HG02852 (cell line): ENCODE measurements around the gene CBS.
"Not testable (repeated sequence)": the region's sequence is repeated elsewhere in the genome, so short reads cannot be mapped to it uniquely, and the experiment has no call there.

Experiments used
- ATAC-seq: cut with Tn5 transposase; IDR thresholded peaks from one replicate; pipeline ENCODE4 v1.9.1; 2021; ENCODE audit warnings: mild to moderate bottlenecking, moderate library complexity; ENCODE audit not compliant: unreplicated experiment

The CBS gene

DNA sequence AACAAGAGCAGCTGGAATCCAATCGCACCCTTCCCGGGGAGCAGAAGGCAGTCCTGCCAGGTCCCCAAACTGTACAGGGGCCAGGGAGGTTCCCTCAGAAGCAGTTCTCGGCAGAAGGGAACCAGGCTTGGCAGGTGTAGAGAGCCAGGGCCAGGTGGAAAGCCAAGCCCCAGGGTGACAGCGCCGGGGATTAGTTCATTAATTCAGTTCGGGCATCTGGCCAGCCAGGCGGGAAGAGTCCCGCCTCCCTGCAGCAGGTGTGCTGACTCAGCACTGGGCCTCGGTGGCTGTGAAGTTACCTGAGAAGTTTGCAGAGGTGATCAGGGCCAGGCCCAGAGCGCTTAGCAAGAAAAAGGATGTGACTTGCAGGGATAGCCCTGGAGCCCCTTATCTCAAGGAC, 6.0 kb downstream of the CBS start:
- ATAC-seq, result not testable (repeated sequence)

DNA sequence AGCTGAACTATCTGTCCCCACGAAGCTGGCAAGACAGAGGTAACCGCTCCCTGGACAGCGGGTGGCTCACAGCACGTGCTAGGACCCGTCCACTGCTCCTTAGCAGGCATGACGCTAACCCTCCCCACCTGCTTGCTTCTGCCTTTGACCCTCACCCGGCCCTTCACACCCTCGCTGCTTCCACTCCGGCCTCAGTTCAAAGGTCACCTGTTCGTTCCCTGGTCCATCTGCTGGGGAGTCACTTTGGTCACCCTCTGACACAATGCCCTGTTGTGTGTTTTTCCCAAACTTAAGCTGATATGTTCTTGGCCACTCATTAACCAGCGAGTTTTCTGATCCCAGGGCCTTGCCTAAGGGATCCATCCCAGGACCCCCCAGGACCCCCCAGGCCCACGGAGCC, 7.6 kb downstream of the CBS start:
- ATAC-seq, result not testable (repeated sequence)

DNA sequence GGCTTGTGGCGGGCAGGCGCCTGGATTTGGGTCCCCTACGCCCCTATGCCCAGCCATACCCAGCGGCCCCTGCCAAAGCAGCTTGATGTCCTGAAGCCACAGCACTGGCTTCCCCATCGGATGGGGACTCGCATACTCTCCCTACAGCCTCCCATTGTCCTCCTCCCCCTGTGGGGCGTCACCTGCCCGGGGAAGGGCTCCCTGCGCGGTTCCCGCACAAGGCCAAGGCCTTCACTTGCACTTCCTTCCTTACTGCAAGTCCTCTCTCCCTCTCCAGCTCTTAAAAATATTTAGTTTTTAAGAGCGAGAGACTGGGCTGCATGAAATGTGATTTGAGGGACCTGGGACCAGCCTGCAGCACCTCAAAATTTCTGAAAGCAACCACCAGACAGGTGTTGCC, 8.9 kb downstream of the CBS start:
- ATAC-seq, result not testable (repeated sequence)

DNA sequence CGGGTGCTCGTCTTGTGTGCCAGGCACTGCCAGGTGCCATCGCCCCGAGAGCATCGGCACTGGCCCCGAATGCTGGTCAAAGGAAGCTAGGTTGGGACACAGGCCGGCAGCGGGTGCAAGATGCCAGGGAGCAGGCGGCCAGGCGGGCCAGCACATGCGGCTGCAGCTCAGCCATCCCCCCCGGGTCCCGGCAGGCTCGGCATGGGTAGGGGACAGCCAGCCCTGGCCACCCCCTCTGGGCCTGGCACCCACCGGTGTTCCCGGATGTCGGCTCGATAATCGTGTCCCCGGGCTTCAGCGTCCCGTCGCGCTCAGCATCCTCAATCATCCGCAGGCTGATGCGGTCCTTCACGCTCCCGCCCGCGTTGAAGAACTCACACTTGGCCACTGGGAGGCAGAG, 9.6 kb downstream of the CBS start:
- not testable (repeated sequence) for ATAC-seq

DNA sequence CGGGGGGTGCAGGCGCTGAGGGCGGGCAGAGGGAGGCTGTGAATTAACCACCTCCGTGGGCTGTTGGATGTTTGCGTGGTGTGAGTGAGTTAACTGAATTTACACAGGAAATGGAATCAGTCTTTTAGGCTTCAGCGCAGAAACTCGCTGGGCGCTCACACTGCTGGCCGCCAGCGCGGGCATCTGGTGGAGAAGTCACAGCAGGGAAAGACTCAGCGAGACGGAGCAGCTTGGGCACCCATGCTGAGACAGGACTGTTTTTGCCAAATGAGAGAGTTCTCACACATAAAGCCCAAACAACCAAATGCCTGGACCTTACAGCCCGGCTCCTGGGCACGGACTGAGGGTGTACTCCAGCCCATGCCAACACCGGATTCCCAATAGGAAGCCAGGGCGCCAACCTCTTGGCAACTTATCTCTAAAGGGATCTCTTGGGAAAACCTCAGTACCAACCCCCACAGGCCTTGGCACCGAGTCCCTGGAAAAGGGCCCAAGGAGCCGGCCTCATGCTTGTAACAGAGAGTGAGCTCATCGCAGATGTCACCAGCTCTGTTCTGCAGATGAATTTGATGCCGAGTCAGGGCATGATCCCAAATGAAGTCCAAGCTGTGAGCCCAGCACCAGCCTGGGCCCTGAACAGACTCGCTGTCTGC, 11.2 kb downstream of the CBS start:
- ATAC-seq, result not testable (repeated sequence)

DNA sequence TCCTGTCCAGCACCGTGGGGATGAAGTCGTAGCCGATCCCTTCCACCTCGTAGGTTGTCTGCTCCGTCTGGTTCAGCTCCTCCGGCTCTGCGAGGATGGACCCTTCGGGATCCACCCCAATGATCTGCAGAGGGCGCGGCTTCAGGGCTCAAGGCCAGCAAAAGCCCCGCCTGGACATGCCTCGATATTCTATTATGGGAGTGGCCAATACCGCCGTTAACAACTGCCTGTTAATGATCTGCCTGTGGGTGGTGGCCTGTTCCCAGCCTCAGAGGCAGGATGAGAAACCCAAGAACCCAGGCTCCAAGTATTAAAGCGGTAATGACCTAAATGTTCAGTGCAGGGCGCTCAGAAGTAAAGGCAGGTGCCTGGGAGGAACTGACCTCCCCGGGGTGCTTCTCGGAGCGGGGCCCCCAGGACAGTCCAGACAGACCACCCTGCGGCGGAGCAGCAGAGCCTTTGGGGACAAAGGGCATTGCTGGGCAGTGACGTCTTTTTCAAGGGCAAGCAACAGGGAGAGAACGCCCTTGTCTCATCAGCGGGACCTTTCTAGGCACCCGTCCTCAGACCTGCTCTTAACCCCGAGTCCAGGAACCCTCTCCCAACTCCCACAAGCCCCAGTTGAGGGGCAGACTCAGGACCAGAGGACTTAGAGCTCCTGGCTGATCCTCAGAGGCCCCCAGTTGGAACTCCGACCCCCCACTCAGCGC, 12.5 kb downstream of the CBS start:
- ATAC-seq, result not testable (repeated sequence)

DNA sequence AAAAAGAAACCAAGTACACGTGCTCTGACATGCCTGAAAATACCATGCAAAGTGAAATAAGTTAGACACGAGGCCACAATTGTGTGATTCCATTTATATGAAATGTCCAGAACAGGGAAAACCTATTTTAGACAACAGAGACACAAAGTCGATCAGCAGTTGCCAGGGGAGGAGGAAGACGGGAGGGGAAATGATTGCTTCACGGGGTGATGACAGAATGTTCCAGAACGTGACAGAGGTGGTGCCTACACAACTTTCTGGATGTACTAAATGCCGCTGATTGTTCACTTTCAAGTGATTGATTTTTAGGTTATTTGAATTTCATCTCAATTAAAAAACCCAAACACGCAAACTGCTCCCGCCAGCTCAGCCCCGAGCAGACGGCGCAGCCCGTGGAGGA, 22.5 kb downstream of the CBS start:
- ATAC-seq, result not testable (repeated sequence)

DNA sequence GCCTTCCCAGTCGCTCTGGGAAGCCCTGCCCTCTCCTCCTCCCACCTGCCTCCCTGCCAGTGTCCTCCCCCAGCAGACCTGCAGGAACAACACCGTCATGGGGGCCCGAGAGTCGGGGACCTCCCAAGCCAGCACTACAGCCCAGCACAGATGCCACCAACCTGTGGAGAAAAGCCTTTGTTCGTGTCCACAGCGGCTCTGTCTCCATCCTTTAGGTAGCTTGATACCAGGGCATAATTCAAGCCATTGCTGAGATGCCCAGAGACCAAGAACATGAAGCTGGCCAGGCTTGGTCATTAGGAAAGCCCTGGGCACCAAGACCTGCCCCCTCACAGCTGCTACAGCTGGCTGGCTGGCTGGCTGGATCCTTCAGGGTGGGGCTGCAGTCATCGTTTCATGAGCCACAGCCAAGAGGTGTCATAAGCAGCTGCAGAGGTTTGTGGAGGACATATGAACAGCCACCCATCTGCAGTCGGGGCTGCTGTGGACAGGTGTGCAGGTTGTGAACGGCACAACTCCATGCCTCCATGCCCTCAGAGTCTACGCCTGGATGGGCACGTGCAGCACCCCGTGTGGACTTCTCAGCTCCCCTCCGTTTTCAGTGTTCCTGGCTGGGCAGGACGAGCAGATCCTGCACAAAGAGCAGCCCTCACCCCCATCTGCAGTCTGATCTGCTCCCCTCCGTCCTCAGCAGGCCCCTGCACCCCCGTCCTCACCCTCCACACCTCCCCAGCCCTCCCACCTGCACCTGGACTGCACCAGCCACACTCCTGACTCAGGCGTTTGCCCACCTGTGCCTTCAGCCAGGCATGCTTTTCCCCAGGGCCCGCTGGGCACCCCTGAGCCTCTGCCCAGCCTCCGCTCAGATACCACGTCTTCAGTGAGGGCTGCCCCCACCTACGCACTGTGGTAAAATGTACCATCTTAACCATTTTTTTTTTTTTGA, 29.5 kb downstream of the CBS start:
- ATAC-seq, result not testable (repeated sequence)

DNA sequence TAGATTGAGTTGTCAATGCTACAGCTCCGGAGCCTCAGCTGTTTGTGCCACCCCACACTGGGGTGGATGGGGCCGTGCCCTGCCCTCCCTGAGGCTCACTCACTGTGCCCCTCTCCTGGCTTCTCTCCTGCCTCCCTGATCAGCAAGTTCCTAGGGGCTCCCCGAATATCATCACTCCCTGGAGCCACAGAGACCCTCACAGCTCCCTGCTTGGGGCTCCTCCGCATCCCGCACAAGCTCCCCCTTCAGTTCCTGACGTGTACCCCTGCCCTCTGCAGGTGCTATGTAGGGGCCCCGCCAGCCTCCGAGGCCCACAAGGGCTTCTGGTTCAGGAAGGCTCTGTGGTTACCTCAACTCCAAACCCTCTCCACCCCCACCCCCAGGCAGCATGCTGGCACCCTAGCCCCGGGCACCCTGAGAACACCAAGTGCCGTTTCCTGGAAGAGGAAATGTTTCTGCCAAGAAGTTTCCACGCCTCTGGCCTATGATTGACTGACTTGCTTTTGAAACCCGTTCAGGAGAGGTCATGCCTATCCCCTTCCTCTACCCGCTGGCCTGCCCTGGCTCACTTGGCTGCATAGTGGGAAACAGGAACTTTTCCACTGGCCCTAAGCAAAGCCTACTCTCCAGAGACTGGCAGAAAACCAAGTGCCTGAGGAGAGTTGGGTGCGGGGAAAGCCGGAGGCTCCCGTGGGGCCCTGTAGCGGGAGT, 30.3 kb downstream of the CBS start:
- not testable (repeated sequence) for ATAC-seq

DNA sequence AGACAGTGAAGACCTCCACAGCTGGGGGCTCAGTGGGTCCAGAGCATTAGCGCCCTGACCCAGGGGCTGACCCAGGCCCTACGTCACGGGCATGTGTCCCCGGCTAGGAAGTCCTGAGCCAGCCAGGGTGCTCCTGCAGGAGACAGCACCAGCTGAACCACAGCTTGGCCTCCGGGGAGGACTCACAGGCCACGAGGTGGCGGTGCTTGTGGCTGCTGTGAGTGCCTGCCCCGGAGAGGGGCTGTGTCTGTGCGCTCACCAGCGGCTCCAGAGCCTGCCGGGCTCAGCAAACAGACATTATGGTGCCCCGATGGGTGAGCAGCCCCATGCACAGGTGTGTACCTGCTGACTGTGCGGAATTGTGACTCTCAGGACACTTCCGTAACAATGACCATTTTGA, 31.1 kb downstream of the CBS start:
- ATAC-seq, result not testable (repeated sequence)

DNA sequence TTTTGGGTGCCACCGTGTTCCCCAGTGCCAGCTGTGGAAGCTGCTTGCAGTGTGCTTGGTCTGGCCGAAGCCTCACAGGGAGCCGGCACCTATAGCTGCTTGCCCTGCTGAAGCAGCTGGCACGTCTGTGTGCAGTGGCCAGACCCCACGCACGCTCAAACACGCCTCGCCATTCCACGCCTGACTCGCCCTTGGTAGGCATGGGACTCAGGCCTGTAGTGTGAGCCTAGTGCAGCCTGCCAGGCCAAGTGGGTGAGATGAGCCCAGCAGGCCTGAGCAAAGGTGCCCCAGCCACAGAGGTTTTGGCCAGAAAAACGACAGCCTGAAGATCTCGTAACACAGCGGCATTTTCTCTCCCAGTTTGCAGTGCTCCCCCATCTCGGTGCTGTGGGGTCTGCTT, 32.3 kb downstream of the CBS start:
- not testable (repeated sequence) for ATAC-seq

DNA sequence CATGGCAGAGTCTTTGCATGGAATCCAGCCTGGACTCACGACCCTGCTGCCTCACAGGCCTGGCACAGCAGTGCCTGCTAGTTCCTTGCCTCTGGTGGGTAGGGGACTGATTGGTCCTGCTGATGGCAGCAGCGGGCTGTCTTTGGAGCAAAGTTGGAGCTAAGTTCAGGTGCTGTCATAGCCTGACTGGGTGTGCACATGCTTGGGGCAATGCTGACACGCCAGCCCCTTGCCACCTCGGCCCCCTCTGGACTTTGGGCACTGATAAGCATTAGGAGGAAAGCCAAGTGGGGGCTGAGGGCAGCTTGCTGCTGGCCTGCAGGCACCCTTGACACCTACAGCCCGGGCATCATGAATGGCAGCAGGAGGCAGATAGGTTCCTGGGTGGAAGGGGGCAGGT, 33.5 kb downstream of the CBS start:
- not testable (repeated sequence) for ATAC-seq

DNA sequence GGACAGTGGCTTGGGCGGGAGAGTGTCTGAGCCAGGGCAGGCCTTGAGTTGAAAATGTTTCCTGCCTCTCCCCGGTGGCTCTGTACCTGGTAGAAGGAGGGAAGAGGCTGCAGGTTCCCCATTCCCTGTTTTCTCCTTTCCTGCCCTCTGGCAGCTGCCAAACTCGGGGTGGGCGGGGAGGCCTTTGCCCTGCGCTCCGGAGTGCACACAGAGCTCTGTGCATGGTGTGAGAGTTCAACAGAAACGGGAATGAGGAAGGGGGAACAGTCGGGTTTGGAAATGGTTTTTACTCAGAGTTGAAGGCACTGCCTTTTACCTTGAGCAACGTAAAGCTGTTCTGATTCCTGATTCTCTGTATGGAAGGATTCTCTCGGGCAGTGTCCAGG, 37.0 kb downstream of the CBS start:
- not testable (repeated sequence) for ATAC-seq

DNA sequence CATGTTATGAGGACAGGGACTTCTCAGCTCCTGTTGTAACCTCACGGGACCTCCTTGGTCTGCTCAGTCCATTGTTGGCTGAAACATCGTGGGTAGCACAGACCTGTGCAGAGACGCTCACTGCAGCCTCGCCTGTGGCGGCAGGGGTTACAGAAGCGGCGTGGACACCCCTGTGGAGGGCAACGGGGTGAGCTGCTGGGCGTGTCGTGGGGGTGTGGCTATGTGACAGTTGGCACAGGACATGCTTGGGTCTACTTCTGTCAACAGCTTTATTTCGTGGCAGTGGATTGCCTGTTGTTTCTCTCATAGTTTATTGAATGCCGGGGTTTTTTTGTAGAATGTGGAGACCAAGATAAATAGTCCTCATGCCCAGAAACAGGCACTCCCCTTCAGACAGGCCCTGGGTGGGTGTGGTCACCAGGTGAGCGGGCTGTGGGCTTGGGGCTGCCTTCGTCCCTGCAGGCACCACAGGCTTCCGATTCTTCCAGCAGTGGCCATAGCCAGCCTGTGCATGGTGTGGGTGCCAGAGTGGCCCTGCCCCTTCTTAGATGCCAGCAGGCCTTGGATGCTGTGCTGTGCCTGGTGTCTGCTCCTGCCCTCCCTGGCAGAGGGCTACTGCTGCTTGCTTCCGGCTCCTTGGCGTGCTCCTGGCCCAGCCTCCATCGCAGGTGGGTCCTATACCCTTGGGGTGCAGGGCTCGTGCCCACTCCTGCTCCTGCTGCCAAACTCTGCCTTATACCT, 37.5 kb downstream of the CBS start:
- ATAC-seq, result not testable (repeated sequence)

DNA sequence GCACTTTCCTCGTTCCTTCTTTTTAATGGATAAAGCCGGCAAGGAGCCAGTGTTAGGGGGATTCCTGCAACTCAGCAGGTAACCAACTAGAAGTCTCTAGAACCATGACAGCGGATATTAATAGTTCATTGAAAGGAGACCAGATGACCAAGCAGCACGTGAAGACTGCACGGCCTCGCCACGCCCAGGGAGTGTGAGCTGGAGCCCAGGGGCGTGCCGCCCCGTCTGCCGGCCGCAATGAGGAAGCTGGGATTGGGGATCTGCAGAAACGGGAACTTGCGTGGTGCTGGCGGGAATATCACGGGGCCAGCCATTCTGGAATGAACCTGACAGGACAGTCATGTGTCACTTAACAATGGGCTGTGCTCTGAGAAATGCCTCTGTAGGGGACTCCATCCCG, 38.7 kb downstream of the CBS start:
- not testable (repeated sequence) for ATAC-seq

DNA sequence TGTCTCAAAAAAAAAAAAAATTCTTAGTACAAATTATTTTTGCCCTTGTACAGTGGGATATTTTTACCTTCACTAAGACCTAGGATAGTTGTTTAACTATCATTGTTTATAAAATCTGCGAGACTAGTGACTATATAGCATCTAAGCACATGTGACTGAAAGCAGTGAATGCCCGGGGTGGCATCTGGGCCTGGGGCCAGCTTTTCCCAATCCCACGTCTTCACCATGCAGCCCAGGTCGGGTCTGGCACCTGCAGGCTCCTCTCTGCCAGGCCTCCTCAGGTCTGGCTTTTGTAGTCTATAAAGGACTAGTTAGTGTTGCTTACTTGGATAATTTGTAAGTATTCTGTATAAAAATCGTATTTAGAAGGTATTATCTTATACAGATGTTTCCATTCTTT, 40.8 kb downstream of the CBS start:
- no peak for ATAC-seq

DNA sequence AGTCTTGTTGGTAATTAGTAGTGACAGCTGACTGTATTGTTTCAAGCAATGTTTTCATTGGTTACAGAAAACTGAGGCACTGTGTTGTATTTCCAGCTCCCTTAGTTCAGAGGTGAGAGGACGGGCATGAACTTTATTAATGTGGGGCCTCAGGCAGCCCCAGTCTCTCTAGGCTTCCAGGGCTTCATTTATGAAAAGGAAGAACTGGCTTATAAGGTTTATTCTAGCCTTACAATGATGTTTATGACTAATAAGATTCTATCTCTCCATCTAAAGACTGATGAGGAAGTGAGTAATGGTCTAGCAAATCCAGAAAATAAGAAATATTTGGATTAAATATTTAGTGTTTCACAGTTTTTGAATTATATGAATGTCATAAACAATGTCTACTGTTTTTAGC, 41.5 kb downstream of the CBS start:
- no peak for ATAC-seq

DNA sequence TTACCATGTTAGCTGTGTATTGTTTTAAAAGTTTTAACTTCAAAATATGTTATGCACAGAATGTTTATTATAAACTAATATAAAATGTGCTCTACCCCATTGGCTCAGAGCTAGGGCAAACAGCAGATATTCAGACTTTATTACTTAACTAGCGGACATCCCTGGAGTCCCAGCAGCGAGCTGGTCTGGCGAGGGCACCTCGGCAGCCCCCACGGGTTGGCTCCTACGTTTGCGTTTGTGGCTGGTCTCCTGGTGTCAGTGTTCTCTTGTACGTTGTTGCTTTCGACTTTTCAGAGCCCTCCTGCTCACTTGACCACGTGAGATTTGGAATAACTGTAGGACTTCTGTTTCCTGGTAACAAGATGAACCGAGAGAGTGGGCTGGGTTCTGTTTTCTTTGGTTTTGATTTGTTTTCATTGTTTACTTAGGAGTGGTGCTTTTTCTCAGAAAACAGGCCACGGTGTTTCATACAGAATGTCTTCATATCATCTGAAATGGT, 44.5 kb downstream of the CBS start:
- no peak for ATAC-seq

DNA sequence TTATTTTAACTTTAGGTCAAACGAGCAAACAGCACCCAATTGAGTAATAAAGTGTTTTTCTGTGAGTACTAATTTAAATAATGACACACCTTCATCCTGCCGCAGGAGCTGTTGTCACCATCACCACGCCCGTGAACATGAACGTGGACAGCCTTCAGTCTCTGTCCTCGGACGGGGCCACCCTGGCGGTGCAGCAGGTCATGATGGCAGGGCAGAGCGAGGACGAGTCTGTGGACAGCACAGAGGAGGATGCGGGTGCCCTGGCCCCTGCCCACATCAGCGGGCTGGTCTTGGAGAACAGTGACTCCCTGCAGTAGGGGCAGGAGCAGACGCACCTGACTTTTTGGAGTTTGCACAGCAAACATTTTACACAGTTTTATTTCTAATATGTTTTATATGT, 45.9 kb downstream of the CBS start:
- ATAC-seq, result no peak
